HG03175 (cell line): ENCODE data around the gene NDUFS2.
"Not testable (repeated sequence)": the region's sequence is repeated elsewhere in the genome, so short reads cannot be mapped to it uniquely, and the experiment has no call there.

Source experiments
- ATAC-seq: cut with Tn5 transposase; IDR thresholded peaks from one replicate; pipeline ENCODE4 v1.9.1; 2021; ENCODE audit warnings: mild to moderate bottlenecking, moderate library complexity; ENCODE audit not compliant: unreplicated experiment

Gene NDUFS2

GRCh38 chr1:161242313-161242712 lies 40.1 kb downstream of the NDUFS2 start:
- no peak for ATAC-seq

DNA sequence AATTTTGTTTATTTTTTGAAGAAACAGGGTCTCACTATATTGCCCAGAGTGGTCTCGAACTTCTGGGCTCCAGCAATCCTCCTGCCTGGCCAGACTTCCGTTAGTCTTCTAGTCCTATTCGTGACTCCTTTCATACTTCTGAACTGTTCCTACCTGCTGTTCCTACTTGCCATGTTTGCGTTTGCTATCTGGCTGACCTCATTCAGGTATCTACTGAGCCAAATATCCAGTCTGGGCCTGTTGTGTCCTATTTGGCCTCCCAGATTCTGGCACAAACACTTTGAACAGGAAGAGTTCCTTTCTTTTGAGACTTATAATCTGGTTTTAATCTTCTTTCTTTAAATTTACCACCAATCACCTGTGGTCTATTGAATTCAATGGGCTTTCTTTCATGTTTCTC lies 42.7 kb downstream of the NDUFS2 start:
- ATAC-seq: no peak

DNA sequence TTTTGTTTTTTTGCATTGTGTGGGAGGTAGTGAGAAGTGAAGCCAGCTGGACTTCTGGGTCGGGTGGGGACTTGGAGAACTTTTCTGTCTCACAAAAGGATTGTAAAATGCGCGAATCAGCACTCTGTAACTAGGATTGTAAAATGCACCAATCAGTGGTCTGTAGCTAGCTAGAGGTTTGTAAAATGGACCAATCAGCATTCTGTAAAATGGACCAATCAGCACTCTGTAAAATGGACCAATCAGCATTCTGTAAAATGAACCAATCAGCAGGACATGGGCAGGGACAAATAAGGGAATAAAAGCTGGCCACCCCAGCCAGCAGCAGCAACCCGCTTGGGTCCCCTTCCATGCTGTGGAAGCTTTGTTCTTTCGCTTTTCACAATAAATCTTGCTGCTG lies 47.9 kb downstream of the NDUFS2 start:
- not testable (repeated sequence) for ATAC-seq

DNA sequence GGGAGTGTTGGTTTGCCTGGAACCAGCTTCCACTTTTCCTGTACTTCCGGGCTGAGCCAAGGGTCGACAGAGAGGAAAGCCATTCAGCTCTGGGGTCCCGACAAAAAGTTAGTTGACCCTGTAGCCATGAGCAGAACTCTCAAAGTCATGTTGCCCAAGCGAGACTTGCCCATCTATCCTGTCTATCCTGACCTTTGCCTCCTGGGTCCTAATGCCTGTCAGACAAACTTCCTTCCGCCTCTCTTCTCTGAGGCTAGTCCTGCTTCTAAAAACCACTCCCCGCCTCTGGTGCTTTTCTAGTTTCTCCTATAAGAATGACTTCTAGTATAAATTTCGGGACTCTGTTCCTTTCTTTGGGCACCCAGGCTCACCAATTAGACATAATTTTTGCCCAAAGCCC lies 48.7 kb downstream of the NDUFS2 start:
- ATAC-seq: no peak

DNA sequence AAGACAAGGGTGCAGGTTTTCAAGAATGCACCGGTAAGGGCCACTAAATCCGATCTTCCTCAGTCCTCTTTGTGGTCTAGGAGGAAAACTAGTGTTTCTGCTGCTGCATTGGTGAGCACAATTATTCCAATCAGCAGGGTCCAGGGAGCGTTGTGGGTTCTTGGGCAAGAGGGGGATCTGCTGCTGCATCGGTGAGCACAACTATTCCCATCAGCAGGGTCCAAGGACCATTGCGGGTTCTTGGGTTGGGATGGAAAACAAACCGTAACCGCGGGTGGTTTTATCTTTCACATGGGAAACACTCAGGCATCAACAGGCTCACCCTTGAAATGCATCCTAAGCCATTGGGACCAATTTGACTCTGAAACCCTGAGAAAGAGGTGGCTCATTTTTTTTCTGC lies 49.4 kb downstream of the NDUFS2 start:
- ATAC-seq: no peak

- not testable (repeated sequence) for ATAC-seq
Measured at GRCh38 chr1:161255302-161255701, 53.1 kb downstream of the NDUFS2 start.

- ATAC-seq: not testable (repeated sequence)
Measured at GRCh38 chr1:161255955-161256520, 53.9 kb downstream of the NDUFS2 start.

GRCh38 chr1:161257109-161257508 lies 54.9 kb downstream of the NDUFS2 start:
- not testable (repeated sequence) for ATAC-seq

- no peak for ATAC-seq
Measured at GRCh38 chr1:161258439-161259344, 56.5 kb downstream of the NDUFS2 start, which contains the start of gene PCP4L1. Gene PCP4L1 (plus strand): TSS chr1:161258745. CDS start chr1:161258975, 230 bp downstream.

- no peak for ATAC-seq
Measured at GRCh38 chr1:161259345-161259702, 57.2 kb downstream of the NDUFS2 start.

DNA sequence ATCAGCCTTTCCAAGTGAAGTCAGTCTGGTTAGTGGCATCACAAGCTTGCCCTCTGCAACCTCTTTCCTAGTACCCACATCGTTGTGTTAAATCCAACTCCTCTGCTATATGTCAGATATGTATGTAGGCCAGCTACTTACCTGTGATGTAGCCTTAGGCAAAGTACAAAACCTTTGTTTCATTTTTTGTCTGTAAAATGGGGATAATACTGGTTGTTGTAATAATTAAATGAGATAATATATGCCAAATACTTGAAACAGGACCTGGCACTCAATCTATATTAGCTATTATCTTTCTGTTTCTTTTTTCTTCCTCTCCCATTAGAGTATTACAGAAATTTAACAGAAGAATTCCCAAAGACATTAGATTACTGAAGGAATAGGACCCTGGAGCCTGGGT lies 57.6 kb downstream of the NDUFS2 start:
- ATAC-seq: no peak

DNA sequence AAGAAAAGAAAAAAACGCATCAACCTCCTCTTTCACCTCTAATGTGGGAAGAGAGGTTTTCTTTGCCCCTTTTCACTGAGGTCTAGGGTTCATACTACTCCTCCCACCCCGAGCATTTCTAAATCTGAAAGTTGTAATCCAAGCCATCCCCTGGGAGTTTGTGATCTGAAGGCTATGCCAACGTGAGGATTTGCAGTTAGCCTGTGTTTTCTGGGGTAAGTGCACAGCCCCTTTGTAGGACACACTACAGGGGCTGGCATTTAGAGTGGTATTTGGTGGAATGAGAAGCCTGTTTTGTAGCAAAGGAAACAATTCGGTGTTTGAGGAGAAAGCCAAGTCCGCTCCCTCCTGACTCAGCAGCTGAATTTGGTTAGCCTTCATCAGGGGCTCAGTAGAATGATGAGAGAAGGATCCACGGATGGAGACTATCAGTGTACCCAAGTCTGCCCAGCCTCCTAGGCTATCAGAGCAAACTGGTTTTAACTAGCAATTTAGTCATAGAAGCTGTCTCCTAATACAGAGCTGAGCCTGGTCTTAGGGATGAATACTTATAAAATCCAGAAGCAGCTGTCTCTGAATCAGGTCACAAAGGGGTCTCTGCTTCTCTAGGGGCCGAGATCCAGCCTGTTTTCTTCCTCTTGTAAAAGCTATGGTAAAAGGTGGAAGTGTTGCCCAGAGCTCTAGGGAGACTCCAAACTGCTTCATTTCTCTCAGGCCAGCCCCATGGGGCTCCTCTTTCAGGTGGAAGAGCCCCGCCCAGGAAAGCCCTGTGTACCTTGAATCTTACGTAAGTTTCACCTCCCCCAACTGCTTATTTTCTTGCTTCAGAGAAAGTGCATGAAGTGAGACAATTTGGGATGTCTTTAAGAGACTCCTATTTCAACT lies 58.5 kb downstream of the NDUFS2 start:
- no peak for ATAC-seq

DNA sequence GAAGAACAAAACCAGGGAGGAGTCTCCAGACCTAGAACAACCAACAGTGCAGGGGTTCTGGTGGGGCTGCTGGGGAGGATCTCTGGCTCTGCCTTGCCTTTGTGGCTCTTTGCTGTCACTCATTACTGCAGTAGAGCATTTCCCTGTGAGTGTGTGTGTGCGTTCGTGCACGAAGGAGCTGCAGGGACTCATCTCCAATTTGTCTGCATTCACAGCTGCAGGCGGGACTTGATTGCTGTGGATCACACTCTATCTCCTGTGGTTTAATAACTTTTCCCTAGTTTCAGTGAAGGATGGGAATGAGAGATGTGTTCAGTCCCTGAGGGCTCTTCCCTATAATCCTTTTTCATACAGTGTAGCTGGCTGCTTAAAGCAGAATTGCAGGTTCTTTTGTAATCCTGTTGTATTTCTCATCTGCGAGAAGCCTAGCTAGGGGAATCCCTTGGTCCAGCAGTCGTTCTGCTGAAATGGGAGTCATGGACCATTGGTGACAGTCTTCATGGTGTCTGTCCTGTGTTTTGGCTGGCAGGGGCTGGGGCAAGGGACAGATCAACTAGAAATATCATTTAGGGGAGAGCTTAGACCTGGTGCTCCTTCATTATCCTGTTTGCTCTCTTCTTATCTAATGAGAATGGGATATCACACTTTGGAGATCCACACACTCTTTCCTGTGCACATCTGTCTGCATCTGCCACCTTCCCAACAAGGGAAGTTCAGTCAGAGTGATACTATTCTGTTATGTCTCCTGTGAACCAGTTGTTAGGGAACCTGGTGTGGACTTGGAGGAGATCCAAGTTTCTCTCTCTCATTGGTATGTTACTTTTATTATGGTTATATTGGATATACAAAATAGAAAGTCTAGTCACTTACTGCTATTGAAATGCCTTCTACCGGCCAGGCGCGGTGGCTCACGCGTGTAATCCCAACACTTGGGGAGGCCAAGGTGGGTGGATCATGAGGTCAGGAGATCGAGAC lies 59.4 kb downstream of the NDUFS2 start:
- no peak for ATAC-seq
